Adrenal gland (tissue), 12 donors: ENCODE measurements around the gene SLC35A2. TPM values are rescaled to one million over a fixed set of nuclear protein-coding genes. Genes with fewer than 3 reads are reported as not detected.

ENCODE experiments used
- DNase-seq, 7 donors: peaks; one replicate each; pipeline ENCODE4 v3.0.0-alpha.2; 2019 to 2020
- H3K27ac ChIP-seq, 5 donors: fragments of 200-600 bp; sonication (generic) in 4 of 5; 1 replicate in 3 of 5; 2 replicates in 2 of 5; pipeline versions ENCODE4 v1.5.1 to v1.8.0; 2016 to 2020; ENCODE audit warnings: mild to moderate bottlenecking in 1 of 5
- H3K27me3 ChIP-seq: fragments of 200-600 bp; 2 replicates; pipeline ENCODE4 v1.8.0; 2021
- H3K36me3 ChIP-seq, 2 donors: fragments of 200-600 bp; replicated peaks in 1 of 2; 1 replicate in 1 of 2; 2 replicates in 1 of 2; pipeline versions ENCODE4 v1.5.1 to v1.8.0; 2018 to 2022
- H3K4me1 ChIP-seq, 2 donors: fragments of 200-600 bp; replicated peaks in 1 of 2; 1 replicate in 1 of 2; 2 replicates in 1 of 2; pipeline versions ENCODE4 v1.5.1 to v1.8.0; 2018 to 2021
- H3K4me3 ChIP-seq, 4 donors: fragments of 200-600 bp; sonication (generic) in 3 of 4; one replicate each; pipeline ENCODE4 v1.5.1; 2016 to 2018
- H3K9me3 ChIP-seq, 3 donors: fragments of 200-600 bp; sonication (generic) in 1 of 3; replicated peaks in 1 of 3; 1 replicate in 2 of 3; 2 replicates in 1 of 3; pipeline versions ENCODE4 v1.5.1 to v1.8.0; 2016 to 2021
- CTCF ChIP-seq, 6 experiments: fragments of 450-650 bp in 4 of 6; fragments of 200-600 bp in 2 of 6; sonication (generic) in 1 of 6; IDR thresholded peaks; 1 replicate in 5 of 6; 2 replicates in 1 of 6; pipeline versions ENCODE4 v1.5.1 to v1.8.0; 2016 to 2021; ENCODE audit warnings: antibody characterized with exemption in 6 of 6, mild to moderate bottlenecking in 2 of 6, moderate library complexity in 1 of 6
- POLR2A ChIP-seq, 2 donors: fragments of 450-650 bp; IDR thresholded peaks; one replicate each; pipeline ENCODE4 v1.6.1; 2017; ENCODE audit warnings: antibody characterized with exemption in 2 of 2, mild to moderate bottlenecking in 2 of 2, moderate library complexity in 1 of 2
- WGBS, 4 donors: extraction: QIAGEN DNeasy Blood & Tissue Kit in 2 of 4; methylation state at CpG; one replicate each; pipeline versions ENCODE4 v1.1.5 to v1.1.7; 2013 to 2017; 5-methylcytosine and 5-hydroxymethylcytosine counted together
- intact Hi-C, 2 donors: fragments of 100-400 bp; cut with DNase I; formaldehyde crosslinking; loops; one replicate each; pipeline versions ENCODE4 v1.14.1 to v1.15.0; 2022 to 2023
- polyA plus RNA-seq, 3 donors: library from polyadenylated mRNA; stranded (reverse); fragments of 200-250 nt in 2 of 3; fragments of 350-450 nt in 1 of 3; fragmentation: Illumina TruSeq in 1 of 3; extraction: RNeasy Lipid Tissue Mini Kit (QIAGEN cat#74804) in 1 of 3; gene quantifications; one replicate each; pipeline ENCODE4 v1.2.3, GENCODE V29; 2013 to 2014
- total RNA-seq, 9 donors: library from RNA; depleted of rRNA in 4 of 9; stranded (reverse); fragments of >200 nt in 4 of 9; fragments of 120-200 nt in 1 of 9; fragmentation: NEBNext Ultra II Directional in 1 of 9; extraction: Animal tissue kit (Norgen Biotek cat#: 25700) in 1 of 9; gene quantifications; one replicate each; pipeline versions ENCODE4 v1.1.0 to v1.2.4, GENCODE V29; 2013 to 2023
- donor health status: healthy with polysubstance abuse.
- donor health status: Bipolar disorder and iron deficiency.
- donor health status: DM: yes; HTN: yes; CAD: no.
- donor health status: DM: no; HTN: no; CAD: no.
- donor health status: DM: no; HTN: no; CAD: no.
- donor health status: DM: yes; HTN: yes; CAD: no.

SLC35A2 gene
- total and polyA plus RNA-seq, 12 donors = 5.1 to 59.7 (median 31.9) TPM

- 72 to 88% (median 86%) methylated on average over 5 to 13 of the region's 13 CpGs for WGBS, 4 donors
- DNase-seq = no peak
- no peak for TF ChIP-seq CTCF (IDR thresholded peaks at IDR 0.05)
- TF ChIP-seq POLR2A (IDR thresholded peaks at IDR 0.05) = no peak
- no peaks in the 10 kb centered on the region for H3K27me3 ChIP-seq
- no peak overlapping the region for H3K27ac ChIP-seq
- H3K4me1 ChIP-seq = peaks cover 0 to 10% of the 10 kb centered on the region in 2 donors
- no peak overlapping the region for H3K4me3 ChIP-seq
- intact Hi-C loops = no loop called here
- H3K9me3 ChIP-seq = no peaks in the 10 kb centered on the region
- H3K36me3 ChIP-seq = no peaks in the 10 kb centered on the region
These were observed 3.4 kb upstream of the SLC35A2 start for GRCh38 chrX:48914593-48915493.

- Histone ChIP-seq H3K36me3 (no peaks in the 10 kb centered on the region), H3K9me3 (no peaks in the 10 kb centered on the region), H3K4me1 (peaks cover 0 to 5% of the 10 kb centered on the region in 2 donors), H3K27ac (no peak overlapping the region), H3K4me3 (no peak overlapping the region), H3K27me3 (no peaks in the 10 kb centered on the region)
- no peak for TF ChIP-seq CTCF (IDR thresholded peaks at IDR 0.05)
- 84 to 94% (median 88%) methylated on average over 2 to 5 of the region's 5 CpGs for WGBS, 4 donors
- no peak for DNase-seq
- intact Hi-C loops = no loop called here
These were observed 2.3 kb upstream of the SLC35A2 start for GRCh38 chrX:48913605-48914366.

- intact Hi-C loops = no loop called here
- 0 to 33% (median 11%) methylated on average over 11 to 12 of the region's 12 CpGs for WGBS, 4 donors
- Histone ChIP-seq H3K36me3 (no peaks in the 10 kb centered on the region), H3K9me3 (no peaks in the 10 kb centered on the region), H3K4me3 (peak overlapping the region in 3 of 4 donors; percentile 21 to 82 (median 27)), H3K27me3 (no peaks in the 10 kb centered on the region), H3K4me1 (peaks cover 0 to 5% of the 10 kb centered on the region in 2 donors), H3K27ac (peak overlapping the region in 2 of 5 donors; percentile 79 to 87)
- DNase-seq = peak in 1 of 7 donors; percentile 21
- TF ChIP-seq POLR2A (IDR thresholded peaks at IDR 0.05) (no peak), CTCF (IDR thresholded peaks at IDR 0.05) (no peak)
These were observed 477 bp downstream of the SLC35A2 start for GRCh38 chrX:48910926-48911411.

GRCh38 chrX:48909703-48910294 is 1.6 kb downstream of the SLC35A2 start:
- WGBS, 4 donors = 87 to 90% (median 90%) methylated on average over 9 to 17 of the region's 17 CpGs
- Histone ChIP-seq H3K27ac (no peak overlapping the region), H3K4me1 (peaks cover 0 to 5% of the 10 kb centered on the region in 2 donors), H3K36me3 (peaks cover 0 to 5% of the 10 kb centered on the region in 2 donors), H3K4me3 (no peak overlapping the region), H3K27me3 (no peaks in the 10 kb centered on the region), H3K9me3 (no peaks in the 10 kb centered on the region)
- TF ChIP-seq POLR2A (IDR thresholded peaks at IDR 0.05) = no peak
- TF ChIP-seq CTCF (IDR thresholded peaks at IDR 0.05) = no peak
- no peak for DNase-seq
- intact Hi-C loops = loop anchor here in 1 of 2 donors (10.0 kb wide), 1 partner anchor 115 kb away; no protein-coding TSS in a partner anchor
